HepG2 (cell line): ENCODE results near the gene MT1A. TPM values are rescaled to one million over a fixed set of nuclear protein-coding genes. Genes with fewer than 3 reads are reported as not detected.

ENCODE experiments used
- EHMT2 ChIP-seq: fragments of 200-600 bp; sonication (generic); IDR thresholded peaks from 2 replicates; pipeline ENCODE4 v1.7.0; 2017; ENCODE audit warnings: antibody characterized with exemption, low read depth, low read length, borderline replicate concordance
- FOXP4 ChIP-seq: sonication (generic); formaldehyde crosslinking; IDR thresholded peaks from 2 replicates; pipeline ENCODE4 v1.4.0; 2020; ENCODE audit warnings: missing genetic modification reagents
- HIVEP1 ChIP-seq: sonication (generic); formaldehyde crosslinking; IDR thresholded peaks from 2 replicates; pipeline ENCODE4 v1.4.0; 2020; ENCODE audit warnings: mild to moderate bottlenecking, missing genetic modification reagents
- IKZF5 ChIP-seq: IDR thresholded peaks from 2 replicates; pipeline ENCODE4 v1.6.1; 2018; ENCODE audit warnings: missing genetic modification reagents, mild to moderate bottlenecking, missing compliant biosample characterization
- MTERF4 ChIP-seq: sonication (generic); formaldehyde crosslinking; IDR thresholded peaks from 2 replicates; pipeline ENCODE4 v1.8.0; 2023; ENCODE audit warnings: mild to moderate bottlenecking, missing genetic modification reagents
- PBX2 ChIP-seq: IDR thresholded peaks from 2 replicates; pipeline ENCODE4 v1.6.1; 2016; ENCODE audit warnings: control low read depth
- PHF8 ChIP-seq: sonication (generic); formaldehyde crosslinking; IDR thresholded peaks from 2 replicates; pipeline ENCODE4 v1.5.0; 2020; ENCODE audit warnings: missing genetic modification reagents
- RBFOX2 ChIP-seq: fragments of 200-400 bp; formaldehyde crosslinking; IDR thresholded peaks from 2 replicates; pipeline ENCODE4 v1.6.1; 2017; ENCODE audit warnings: low read depth, mild to moderate bottlenecking, low read length
- TARDBP ChIP-seq: sonication (generic); formaldehyde crosslinking; IDR thresholded peaks from 2 replicates; pipeline ENCODE4 v1.8.0; 2022; ENCODE audit warnings: mild to moderate bottlenecking, missing genetic modification reagents
- TMF1 ChIP-seq: sonication (generic); formaldehyde crosslinking; IDR thresholded peaks from 2 replicates; pipeline ENCODE4 v1.8.1; 2022; ENCODE audit warnings: low read depth, missing genetic modification reagents
- ZFP1 ChIP-seq: IDR thresholded peaks from 2 replicates; pipeline ENCODE4 v1.6.1; 2016
- ZNF224 ChIP-seq: sonication (generic); formaldehyde crosslinking; IDR thresholded peaks from 2 replicates; pipeline ENCODE4 v1.5.0; 2020; ENCODE audit warnings: mild to moderate bottlenecking, missing genetic modification reagents
- ZNF350 ChIP-seq: sonication (generic); formaldehyde crosslinking; IDR thresholded peaks from 2 replicates; pipeline ENCODE4 v1.4.0; 2020; ENCODE audit warnings: mild to moderate bottlenecking, low read depth, missing genetic modification reagents, borderline replicate concordance
- ZNF460 ChIP-seq: sonication (generic); formaldehyde crosslinking; IDR thresholded peaks from 2 replicates; pipeline ENCODE4 v1.5.1; 2020; ENCODE audit warnings: missing genetic modification reagents, mild to moderate bottlenecking, borderline replicate concordance
- ZNF589 ChIP-seq: sonication (generic); formaldehyde crosslinking; conservative IDR thresholded peaks from 2 replicates; pipeline ENCODE4 v1.8.0; 2022; ENCODE audit warnings: mild to moderate bottlenecking, moderate library complexity, missing genetic modification reagents
- ZNF652 ChIP-seq: IDR thresholded peaks from 2 replicates; pipeline ENCODE4 v1.6.1; 2016; ENCODE audit warnings: low read depth, borderline replicate concordance
- ZNF672 ChIP-seq: sonication (generic); formaldehyde crosslinking; IDR thresholded peaks from 2 replicates; pipeline ENCODE4 v1.8.1; 2022; ENCODE audit warnings: missing genetic modification reagents
- ZNF678 ChIP-seq: sonication (generic); formaldehyde crosslinking; IDR thresholded peaks from 2 replicates; pipeline ENCODE4 v1.4.0; 2020; ENCODE audit warnings: mild to moderate bottlenecking, missing genetic modification reagents
- ZSCAN9 ChIP-seq: IDR thresholded peaks from 2 replicates; pipeline ENCODE4 v1.6.1; 2016; ENCODE audit warnings: borderline replicate concordance
- polyA plus RNA-seq, 8 experiments: library from polyadenylated mRNA; depleted of rRNA in 3 of 8; stranded (reverse) in 7 of 8; unstranded in 1 of 8; fragments of >200 nt; fragmentation: Illumina TruSeq in 4 of 8; extraction: Trizol in 4 of 8; gene quantifications; 2 replicates each; pipeline versions ENCODE4 v1.2.1 to v1.2.3, GENCODE V29; 2011 to 2016; ENCODE audit warnings: low read depth in 4 of 8, missing spikeins in 1 of 8, mixed read lengths in 1 of 8; ENCODE audit not compliant: insufficient read depth in 1 of 8
- total RNA-seq, 5 experiments: library from RNA; depleted of rRNA; stranded (reverse); fragments of >200 nt; fragmentation: Illumina TruSeq; extraction: Trizol; gene quantifications; 2 replicates each; pipeline ENCODE4 v1.2.3, GENCODE V29; 2016; ENCODE audit warnings: low read depth in 1 of 5
- TF ChIP-seq, protein P1 (sequence below): sonication (generic); formaldehyde crosslinking; IDR thresholded peaks from 2 replicates; pipeline ENCODE4 v1.4.0; 2020; ENCODE audit warnings: mild to moderate bottlenecking, low read depth, missing genetic modification reagents
- TF ChIP-seq, protein P2 (sequence below): sonication (generic); formaldehyde crosslinking; IDR thresholded peaks from 2 replicates; pipeline ENCODE4 v1.9.0; 2021; ENCODE audit warnings: missing genetic modification reagents, borderline replicate concordance

The MT1A gene
- total and polyA plus RNA-seq, 2 of the 13 experiments (the other 11 are each of a cell fraction or from before 2014, with no cell fraction given): 8.3 to 10.4 TPM

DNA sequence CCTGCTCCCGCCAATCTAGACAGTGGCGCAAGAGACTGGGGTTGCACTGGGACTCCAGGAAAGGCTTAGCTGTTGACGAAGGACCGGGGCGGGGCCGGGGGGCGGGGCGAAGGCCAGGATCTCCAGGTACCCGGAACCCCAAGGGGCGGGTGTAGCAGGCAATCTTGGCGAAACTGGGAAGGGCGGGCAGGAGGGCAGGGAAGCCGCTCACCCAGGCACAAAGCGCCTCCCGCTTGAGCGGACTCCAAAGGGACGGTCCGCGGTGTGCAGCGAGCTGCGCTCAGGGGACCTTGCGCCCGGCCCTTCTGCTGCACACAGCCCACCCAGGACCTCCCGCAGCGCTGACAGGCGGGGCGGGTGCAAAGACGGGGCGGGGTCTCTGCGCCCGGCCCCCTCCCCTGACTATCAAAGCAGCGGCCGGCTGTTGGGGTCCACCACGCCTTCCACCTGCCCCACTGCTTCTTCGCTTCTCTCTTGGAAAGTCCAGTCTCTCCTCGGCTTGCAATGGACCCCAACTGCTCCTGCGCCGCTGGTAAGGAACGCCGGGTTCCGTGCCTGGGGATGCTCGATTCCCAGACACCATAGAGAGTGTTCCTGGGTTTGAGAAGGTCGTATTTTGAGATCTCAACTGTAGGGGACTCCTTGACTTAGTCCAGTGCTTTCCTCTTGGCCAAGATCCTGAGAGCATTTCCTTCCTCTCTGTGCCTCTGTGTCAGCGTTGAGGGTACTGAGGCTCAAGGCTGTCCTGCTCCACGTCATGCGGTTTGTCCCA, 19.3 kb downstream of the MT1A start, which contains the start of gene MT1F (continued):
- no peak; the same call in 1 of the 2 replicates for TF ChIP-seq ZNF224 (CRISPR knock-in tag)
- 0 out of 2 replicates have a peak, but pooled peaks have one; percentile 28 for TF ChIP-seq MTERF4 (CRISPR knock-in tag)
- TF ChIP-seq TMF1 (CRISPR knock-in tag): 0 out of 2 replicates have a peak, but pooled peaks have one; percentile 0
- no peak for TF ChIP-seq EHMT2
- 0 out of 2 replicates have a peak, but pooled peaks have one; percentile 42 for TF ChIP-seq ZNF589 (CRISPR knock-in tag)
- TF ChIP-seq, protein P1, sequence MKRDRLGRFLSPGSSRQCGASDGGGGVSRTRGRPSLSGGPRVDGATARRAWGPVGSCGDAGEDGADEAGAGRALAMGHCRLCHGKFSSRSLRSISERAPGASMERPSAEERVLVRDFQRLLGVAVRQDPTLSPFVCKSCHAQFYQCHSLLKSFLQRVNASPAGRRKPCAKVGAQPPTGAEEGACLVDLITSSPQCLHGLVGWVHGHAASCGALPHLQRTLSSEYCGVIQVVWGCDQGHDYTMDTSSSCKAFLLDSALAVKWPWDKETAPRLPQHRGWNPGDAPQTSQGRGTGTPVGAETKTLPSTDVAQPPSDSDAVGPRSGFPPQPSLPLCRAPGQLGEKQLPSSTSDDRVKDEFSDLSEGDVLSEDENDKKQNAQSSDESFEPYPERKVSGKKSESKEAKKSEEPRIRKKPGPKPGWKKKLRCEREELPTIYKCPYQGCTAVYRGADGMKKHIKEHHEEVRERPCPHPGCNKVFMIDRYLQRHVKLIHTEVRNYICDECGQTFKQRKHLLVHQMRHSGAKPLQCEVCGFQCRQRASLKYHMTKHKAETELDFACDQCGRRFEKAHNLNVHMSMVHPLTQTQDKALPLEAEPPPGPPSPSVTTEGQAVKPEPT (CRISPR knock-in tag): no peak
- TF ChIP-seq ZNF460 (CRISPR knock-in tag): no peak
- 0 out of 2 replicates have a peak, but pooled peaks have one; percentile 22 for TF ChIP-seq ZFP1 (CRISPR knock-in tag)
- TF ChIP-seq HIVEP1 (CRISPR knock-in tag): peak; percentile 73; the same call in 1 of the 2 replicates
- TF ChIP-seq ZNF350 (CRISPR knock-in tag): no peak
- TF ChIP-seq FOXP4 (CRISPR knock-in tag): no peak
- no peak for TF ChIP-seq ZNF652
- TF ChIP-seq TARDBP (CRISPR knock-in tag): peak; percentile 51; the same call in 1 of the 2 replicates
- TF ChIP-seq ZNF678: no peak
- TF ChIP-seq RBFOX2: peak; percentile 71
- TF ChIP-seq PHF8: peak; percentile 48; the same call in 1 of the 2 replicates
- TF ChIP-seq, protein P2, sequence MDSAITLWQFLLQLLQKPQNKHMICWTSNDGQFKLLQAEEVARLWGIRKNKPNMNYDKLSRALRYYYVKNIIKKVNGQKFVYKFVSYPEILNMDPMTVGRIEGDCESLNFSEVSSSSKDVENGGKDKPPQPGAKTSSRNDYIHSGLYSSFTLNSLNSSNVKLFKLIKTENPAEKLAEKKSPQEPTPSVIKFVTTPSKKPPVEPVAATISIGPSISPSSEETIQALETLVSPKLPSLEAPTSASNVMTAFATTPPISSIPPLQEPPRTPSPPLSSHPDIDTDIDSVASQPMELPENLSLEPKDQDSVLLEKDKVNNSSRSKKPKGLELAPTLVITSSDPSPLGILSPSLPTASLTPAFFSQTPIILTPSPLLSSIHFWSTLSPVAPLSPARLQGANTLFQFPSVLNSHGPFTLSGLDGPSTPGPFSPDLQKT: no peak
- TF ChIP-seq ZNF672 (CRISPR knock-in tag): no peak
- TF ChIP-seq ZSCAN9 (CRISPR knock-in tag): no peak
- TF ChIP-seq IKZF5: peak; percentile 33; the same call in 1 of the 2 replicates
- peak; percentile 36; the same call in 1 of the 2 replicates for TF ChIP-seq PBX2 (CRISPR knock-in tag)
